Liver (tissue), 9 donors: Measurements from ENCODE around the gene INSYN2B. TPM values are rescaled to one million over a fixed set of nuclear protein-coding genes. Genes with fewer than 3 reads are reported as not detected.

Source experiments
- DNase-seq: peaks from one replicate; pipeline ENCODE4 v3.0.0-alpha.2; 2017; ENCODE audit warnings: low spot score
- H3K27ac ChIP-seq, 2 donors: one replicate each; pipeline ENCODE4 v1.7.0; 2013; ENCODE audit warnings: inconsistent platforms in 2 of 2, low read length in 2 of 2, control low read depth in 1 of 2, low read depth in 1 of 2, mild to moderate bottlenecking in 1 of 2
- H3K27me3 ChIP-seq, 4 donors: one replicate each; pipeline versions ENCODE4 v1.6.1 to v1.7.0; 2013; ENCODE audit warnings: low read length in 3 of 4, inconsistent platforms in 1 of 4, mild to moderate bottlenecking in 1 of 4, moderate library complexity in 1 of 4; ENCODE audit not compliant: control insufficient read depth in 4 of 4, insufficient read depth in 4 of 4
- H3K36me3 ChIP-seq, 4 donors: one replicate each; pipeline versions ENCODE4 v1.6.1 to v1.7.0; 2013; ENCODE audit warnings: low read length in 3 of 4, mild to moderate bottlenecking in 3 of 4, low read depth in 1 of 4, moderate library complexity in 1 of 4; ENCODE audit not compliant: control insufficient read depth in 4 of 4, insufficient read depth in 3 of 4
- H3K4me1 ChIP-seq, 4 donors: one replicate each; pipeline versions ENCODE4 v1.6.1 to v1.7.0; 2013; ENCODE audit warnings: low read length in 3 of 4, mild to moderate bottlenecking in 3 of 4, moderate library complexity in 1 of 4; ENCODE audit not compliant: control insufficient read depth in 4 of 4, insufficient read depth in 4 of 4
- H3K4me3 ChIP-seq, 3 donors: one replicate each; pipeline versions ENCODE4 v1.6.1 to v1.7.0; 2013; ENCODE audit warnings: low read length in 3 of 3, control low read depth in 1 of 3, low read depth in 1 of 3, mild to moderate bottlenecking in 1 of 3
- H3K9ac ChIP-seq, 2 donors: one replicate each; pipeline ENCODE4 v1.7.0; 2013; ENCODE audit warnings: low read length in 2 of 2, mild to moderate bottlenecking in 2 of 2, moderate library complexity in 2 of 2, control low read depth in 1 of 2, low read depth in 1 of 2
- H3K9me3 ChIP-seq, 4 donors: one replicate each; pipeline versions ENCODE4 v1.6.1 to v1.7.0; 2013; ENCODE audit warnings: low read length in 3 of 4; ENCODE audit not compliant: control insufficient read depth in 4 of 4
- EGR1 ChIP-seq, 2 donors: IDR thresholded peaks; 2 replicates each; pipeline ENCODE4 v1.6.1; 2016 to 2018; ENCODE audit warnings: antibody characterized with exemption in 2 of 2, low read depth in 2 of 2
- FOXA1 ChIP-seq: IDR thresholded peaks from 2 replicates; pipeline ENCODE4 v1.6.1; 2016; ENCODE audit warnings: antibody characterized with exemption
- FOXA2 ChIP-seq: IDR thresholded peaks from 2 replicates; pipeline ENCODE4 v1.6.1; 2016; ENCODE audit warnings: antibody characterized with exemption
- GABPA ChIP-seq, 2 donors: IDR thresholded peaks in 1 of 2; conservative IDR thresholded peaks in 1 of 2; 2 replicates each; pipeline ENCODE4 v1.6.1; 2016; ENCODE audit warnings: antibody characterized with exemption in 2 of 2, mild to moderate bottlenecking in 1 of 2, moderate library complexity in 1 of 2
- HNF4A ChIP-seq, 2 donors: conservative IDR thresholded peaks; 2 replicates each; pipeline ENCODE4 v1.6.1; 2016; ENCODE audit warnings: antibody characterized with exemption in 2 of 2, mild to moderate bottlenecking in 2 of 2
- JUND ChIP-seq, 2 donors: IDR thresholded peaks; 2 replicates each; pipeline ENCODE4 v1.6.1; 2016; ENCODE audit warnings: antibody characterized with exemption in 2 of 2
- RAD21 ChIP-seq, 2 donors: IDR thresholded peaks; 2 replicates each; pipeline ENCODE4 v1.6.1; 2016; ENCODE audit warnings: antibody characterized with exemption in 2 of 2, mild to moderate bottlenecking in 2 of 2
- REST ChIP-seq: IDR thresholded peaks from 2 replicates; pipeline ENCODE4 v1.6.1; 2016; ENCODE audit warnings: antibody characterized with exemption, mild to moderate bottlenecking
- TAF1 ChIP-seq: conservative IDR thresholded peaks from 2 replicates; pipeline ENCODE4 v1.6.1; 2016; ENCODE audit warnings: antibody characterized with exemption, mild to moderate bottlenecking
- WGBS: extraction: QIAGEN DNeasy Blood & Tissue Kit; methylation state at CpG from one replicate; pipeline ENCODE4 v1.1.7; 2013; 5-methylcytosine and 5-hydroxymethylcytosine counted together
- polyA plus RNA-seq, 2 donors: library from polyadenylated mRNA; stranded (reverse) in 1 of 2; unstranded in 1 of 2; fragments of 200-250 nt in 1 of 2; fragments of >200 nt in 1 of 2; fragmentation: Nextera tagmentation in 1 of 2; extraction: Ambion mirVana in 1 of 2; gene quantifications; one replicate each; pipeline versions ENCODE4 v1.2.1 to v1.2.3, GENCODE V29; 2013 to 2015
- total RNA-seq, 2 donors: library from RNA; depleted of rRNA; stranded (reverse); fragments of >200 nt; gene quantifications; one replicate each; pipeline ENCODE4 v1.2.3, GENCODE V29; 2014
- TF ChIP-seq, protein P1 (sequence below): IDR thresholded peaks from 2 replicates; pipeline ENCODE4 v1.6.1; 2016; ENCODE audit warnings: antibody characterized with exemption
- TF ChIP-seq, protein P2 (sequence below): fragments of 150-350 bp; IDR thresholded peaks from 2 replicates; pipeline ENCODE4 v1.5.1; 2017; ENCODE audit warnings: improper control_type of control experiment, low read depth, low read length; ENCODE audit not compliant: missing input control
- donor health status: healthy.
- donor health status: healthy.
- donor health status: healthy.
- donor health status: healthy.
- donor health status: healthy.

Gene INSYN2B
- total and polyA plus RNA-seq, 4 donors = 0.08 to 0.33 (median 0.13) TPM; not detected in 1

- Histone ChIP-seq H3K4me3 (no peak overlapping the region), H3K36me3 (peaks cover 0 to 5% (median 0%) of the 10 kb centered on the region in 4 donors), H3K4me1 (no peaks in the 10 kb centered on the region), H3K27ac (no peak overlapping the region), H3K27me3 (no peaks in the 10 kb centered on the region), H3K9me3 (peaks cover 0 to 13% (median 7%) of the 10 kb centered on the region in 4 donors), H3K9ac (no peak overlapping the region)
- WGBS = 60% methylated on average over 2 of the region's 2 CpGs
- DNase-seq = no peak
- TF ChIP-seq, protein P1, sequence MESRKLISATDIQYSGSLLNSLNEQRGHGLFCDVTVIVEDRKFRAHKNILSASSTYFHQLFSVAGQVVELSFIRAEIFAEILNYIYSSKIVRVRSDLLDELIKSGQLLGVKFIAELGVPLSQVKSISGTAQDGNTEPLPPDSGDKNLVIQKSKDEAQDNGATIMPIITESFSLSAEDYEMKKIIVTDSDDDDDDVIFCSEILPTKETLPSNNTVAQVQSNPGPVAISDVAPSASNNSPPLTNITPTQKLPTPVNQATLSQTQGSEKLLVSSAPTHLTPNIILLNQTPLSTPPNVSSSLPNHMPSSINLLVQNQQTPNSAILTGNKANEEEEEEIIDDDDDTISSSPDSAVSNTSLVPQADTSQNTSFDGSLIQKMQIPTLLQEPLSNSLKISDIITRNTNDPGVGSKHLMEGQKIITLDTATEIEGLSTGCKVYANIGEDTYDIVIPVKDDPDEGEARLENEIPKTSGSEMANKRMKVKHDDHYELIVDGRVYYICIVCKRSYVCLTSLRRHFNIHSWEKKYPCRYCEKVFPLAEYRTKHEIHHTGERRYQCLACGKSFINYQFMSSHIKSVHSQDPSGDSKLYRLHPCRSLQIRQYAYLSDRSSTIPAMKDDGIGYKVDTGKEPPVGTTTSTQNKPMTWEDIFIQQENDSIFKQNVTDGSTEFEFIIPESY = no peak
- TF ChIP-seq EGR1 (IDR thresholded peaks at IDR 0.05; ENCODE audit: low read depth in 2 of 2) = no peak
- no peak for TF ChIP-seq FOXA2
- TF ChIP-seq HNF4A (conservative IDR thresholded peaks at IDR 0.05) = no peak
- no peak for TF ChIP-seq FOXA1
- no peak for TF ChIP-seq JUND (IDR thresholded peaks at IDR 0.05)
- TF ChIP-seq RAD21 (IDR thresholded peaks at IDR 0.05) = no peak
- TF ChIP-seq GABPA (IDR thresholded peaks at IDR 0.05 in 1 of 2, conservative IDR thresholded peaks at IDR 0.05 in 1 of 2) = no peak
- TF ChIP-seq REST = no peak
- TF ChIP-seq, protein P2, sequence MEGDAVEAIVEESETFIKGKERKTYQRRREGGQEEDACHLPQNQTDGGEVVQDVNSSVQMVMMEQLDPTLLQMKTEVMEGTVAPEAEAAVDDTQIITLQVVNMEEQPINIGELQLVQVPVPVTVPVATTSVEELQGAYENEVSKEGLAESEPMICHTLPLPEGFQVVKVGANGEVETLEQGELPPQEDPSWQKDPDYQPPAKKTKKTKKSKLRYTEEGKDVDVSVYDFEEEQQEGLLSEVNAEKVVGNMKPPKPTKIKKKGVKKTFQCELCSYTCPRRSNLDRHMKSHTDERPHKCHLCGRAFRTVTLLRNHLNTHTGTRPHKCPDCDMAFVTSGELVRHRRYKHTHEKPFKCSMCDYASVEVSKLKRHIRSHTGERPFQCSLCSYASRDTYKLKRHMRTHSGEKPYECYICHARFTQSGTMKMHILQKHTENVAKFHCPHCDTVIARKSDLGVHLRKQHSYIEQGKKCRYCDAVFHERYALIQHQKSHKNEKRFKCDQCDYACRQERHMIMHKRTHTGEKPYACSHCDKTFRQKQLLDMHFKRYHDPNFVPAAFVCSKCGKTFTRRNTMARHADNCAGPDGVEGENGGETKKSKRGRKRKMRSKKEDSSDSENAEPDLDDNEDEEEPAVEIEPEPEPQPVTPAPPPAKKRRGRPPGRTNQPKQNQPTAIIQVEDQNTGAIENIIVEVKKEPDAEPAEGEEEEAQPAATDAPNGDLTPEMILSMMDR = no peak
Observed at GRCh38 chr5:169848792-169849191, 131.5 kb downstream of the INSYN2B start.

GRCh38 chr5:169848271-169848670 lies 132.0 kb downstream of the INSYN2B start:
- TF ChIP-seq JUND (IDR thresholded peaks at IDR 0.05) (no peak), EGR1 (IDR thresholded peaks at IDR 0.05; ENCODE audit: low read depth in 2 of 2) (no peak), TAF1 (no peak)
- TF ChIP-seq, protein P2 = no peak
- no peaks in the 10 kb centered on the region for H3K27me3 ChIP-seq
- WGBS = 77% methylated on average over 3 of the region's 3 CpGs
- peaks cover 0 to 5% (median 0%) of the 10 kb centered on the region in 4 donors for H3K36me3 ChIP-seq
- no peaks in the 10 kb centered on the region for H3K4me1 ChIP-seq
- H3K9ac ChIP-seq = no peak overlapping the region
- no peak overlapping the region for H3K4me3 ChIP-seq
- peaks cover 0 to 13% (median 7%) of the 10 kb centered on the region in 4 donors for H3K9me3 ChIP-seq
- no peak for DNase-seq
- H3K27ac ChIP-seq = no peak overlapping the region
